GM12892 (cell line): ENCODE results near the gene APPBP2.

Source experiments
- POLR2A ChIP-seq: IDR thresholded peaks from 2 replicates; pipeline ENCODE4 v1.6.1; 2011; ENCODE audit warnings: low read depth, low read length, control low read depth
- POLR2AphosphoS5 ChIP-seq: IDR thresholded peaks from 2 replicates; pipeline ENCODE4 v1.6.1; 2011; ENCODE audit warnings: low read depth, low read length, control low read depth
- TAF1 ChIP-seq: IDR thresholded peaks from 2 replicates; pipeline ENCODE4 v1.6.1; 2011; ENCODE audit warnings: low read depth, mild to moderate bottlenecking, control low read depth, low read length, borderline replicate concordance

- TF ChIP-seq TAF1 (no peak), POLR2A (no peak), POLR2AphosphoS5 (no peak)
These were observed 62.7 kb downstream of the APPBP2 start for GRCh38 chr17:60463157-60463835.
